HepG2 (cell line): ENCODE results near the gene DDAH2. TPM values are rescaled to one million over a fixed set of nuclear protein-coding genes. Genes with fewer than 3 reads are reported as not detected.

Experiments
- ATAC-seq: fragments of 200-7000 bp; cut with Tn5 transposase; 3 replicates; pipeline ENCODE4 v1.9.1; 2020; ENCODE audit warnings: mild to moderate bottlenecking, moderate library complexity
- BruUV-seq: library from RNA; stranded (reverse); fragments of 400-500 nt; replicated peaks from 2 replicates; lab custom pipeline; 2021; lab: Mats Ljungman, UMichigan
- CTCF ChIA-PET: fragments of 300-600 bp; formaldehyde crosslinking; extraction: SDS; loops from one replicate; lab custom pipeline; 2021; ENCODE audit warnings: low total read pairs, inconsistent platforms, low intra/inter-chr PET ratio; lab: Yijun Ruan, JAX
- POLR2A ChIA-PET: fragments of 350-600 bp; sonication (Branson Sonifier 250); formaldehyde crosslinking; loops from one replicate; lab custom pipeline; 2020; ENCODE audit warnings: antibody characterized with exemption, inconsistent platforms; lab: Yijun Ruan, JAX
- DNase-seq: peaks from one replicate; pipeline ENCODE4 v3.0.0-alpha.2; 2015; ENCODE audit warnings: low spot score
- FAIRE-seq: peaks from 3 replicates; lab custom pipeline; 2011; peaks lifted over from hg19 to GRCh38; lab: Jason Lieb, UNC
- H2AFZ ChIP-seq: one replicate; pipeline ENCODE4 v1.6.1; 2011; ENCODE audit warnings: low read length, inconsistent platforms
- H3K27ac ChIP-seq: fragments of 300-600 bp; 3 replicates; pipeline ENCODE4 v1.8.0; 2011; ENCODE audit warnings: mixed run types, mild to moderate bottlenecking, mixed read lengths, low read length, inconsistent platforms; ENCODE audit not compliant: insufficient read depth; ENCODE audit errors: extremely low read length
- H3K27me3 ChIP-seq, 2 experiments: fragments of 200-600 bp in 1 of 2; 2 replicates in 1 of 2; 3 replicates in 1 of 2; pipeline versions ENCODE4 v1.6.0 to v1.8.0; 2011; ENCODE audit warnings: low read length in 2 of 2, mild to moderate bottlenecking in 2 of 2, moderate library complexity in 2 of 2, inconsistent platforms in 1 of 2; ENCODE audit not compliant: insufficient read depth in 2 of 2, control insufficient read depth in 1 of 2
- H3K36me3 ChIP-seq, 2 experiments: fragments of 200-600 bp in 1 of 2; replicated peaks in 1 of 2; 2 replicates in 1 of 2; 3 replicates in 1 of 2; pipeline versions ENCODE4 v1.5.1 to v1.8.0; 2011; ENCODE audit warnings: low read length in 2 of 2, inconsistent platforms in 1 of 2; ENCODE audit not compliant: insufficient read depth in 2 of 2, control insufficient read depth in 1 of 2
- H3K4me1 ChIP-seq: 2 replicates; pipeline ENCODE4 v1.5.1; 2012; ENCODE audit warnings: low read length, inconsistent platforms; ENCODE audit not compliant: insufficient read depth
- H3K4me2 ChIP-seq: 2 replicates; pipeline ENCODE4 v1.6.0; 2011; ENCODE audit warnings: low read depth, low read length, inconsistent platforms
- H3K4me3 ChIP-seq, 3 experiments: fragments of 200-600 bp in 1 of 3; sonication (generic), shearing (Covaris generic) in 1 of 3; replicated peaks in 1 of 3; 2 replicates each; pipeline ENCODE4 v1.5.1; 2011 to 2016; ENCODE audit warnings: low read length in 3 of 3, inconsistent platforms in 2 of 3, low read depth in 2 of 3, mild to moderate bottlenecking in 2 of 3, control low read depth in 1 of 3, mixed read lengths in 1 of 3; ENCODE audit not compliant: insufficient read depth in 1 of 3
- H3K79me2 ChIP-seq: one replicate; pipeline ENCODE4 v1.6.1; 2011; ENCODE audit warnings: low read length, inconsistent platforms; ENCODE audit not compliant: insufficient read depth
- H3K9ac ChIP-seq: 2 replicates; pipeline ENCODE4 v1.6.0; 2011; ENCODE audit warnings: mild to moderate bottlenecking, low read depth, low read length, inconsistent platforms; ENCODE audit not compliant: insufficient read depth
- H3K9me3 ChIP-seq: 2 replicates; pipeline ENCODE4 v1.5.1; 2012; ENCODE audit warnings: mild to moderate bottlenecking, low read length
- H4K20me1 ChIP-seq: 2 replicates; pipeline ENCODE4 v1.6.0; 2011; ENCODE audit warnings: inconsistent platforms, mild to moderate bottlenecking, low read length, moderate library complexity; ENCODE audit not compliant: insufficient read depth
- CCAR2 ChIP-seq: fragments of 200-400 bp; formaldehyde crosslinking; optimal IDR thresholded peaks from 2 replicates; pipeline ENCODE3; 2018; ENCODE audit warnings: low read depth, mild to moderate bottlenecking, low read length, moderate library complexity
- HDAC2 ChIP-seq: sonication (generic); formaldehyde crosslinking; IDR thresholded peaks from 2 replicates; pipeline ENCODE4 v1.4.0; 2020; ENCODE audit warnings: missing genetic modification reagents
- NPAS2 ChIP-seq: sonication (generic); formaldehyde crosslinking; IDR thresholded peaks from 2 replicates; pipeline ENCODE4 v1.8.0; 2022; ENCODE audit warnings: mild to moderate bottlenecking, missing genetic modification reagents, borderline replicate concordance
- NR3C1 ChIP-seq: sonication (generic); formaldehyde crosslinking; IDR thresholded peaks from 2 replicates; pipeline ENCODE4 v1.4.0; 2020; ENCODE audit warnings: missing genetic modification reagents
- TCF7 ChIP-seq: sonication (generic); IDR thresholded peaks from 2 replicates; pipeline ENCODE4 v1.6.1; 2016; ENCODE audit warnings: antibody characterized with exemption, low read depth
- ZMAT3 ChIP-seq: sonication (generic); formaldehyde crosslinking; conservative IDR thresholded peaks from 2 replicates; pipeline ENCODE4 v1.7.0; 2021; ENCODE audit warnings: missing genetic modification reagents
- ZNF160 ChIP-seq: sonication (generic); formaldehyde crosslinking; IDR thresholded peaks from 2 replicates; pipeline ENCODE4 v1.8.0; 2022; ENCODE audit warnings: mild to moderate bottlenecking, inconsistent platforms, missing genetic modification reagents
- ZNF382 ChIP-seq: sonication (generic); formaldehyde crosslinking; IDR thresholded peaks from 2 replicates; pipeline ENCODE4 v1.5.0; 2020; ENCODE audit warnings: missing genetic modification reagents, mild to moderate bottlenecking, borderline replicate concordance
- ZNF44 ChIP-seq: sonication (generic); formaldehyde crosslinking; IDR thresholded peaks from 2 replicates; pipeline ENCODE4 v1.5.1; 2020; ENCODE audit warnings: mild to moderate bottlenecking, missing genetic modification reagents
- ZNF746 ChIP-seq: sonication (generic); formaldehyde crosslinking; IDR thresholded peaks from 2 replicates; pipeline ENCODE4 v1.8.0; 2022; ENCODE audit warnings: mild to moderate bottlenecking, missing genetic modification reagents
- ZNF777 ChIP-seq: sonication (generic); formaldehyde crosslinking; IDR thresholded peaks from 2 replicates; pipeline ENCODE4 v1.4.0; 2020; ENCODE audit warnings: missing genetic modification reagents
- ZSCAN21 ChIP-seq: sonication (generic); formaldehyde crosslinking; IDR thresholded peaks from 2 replicates; pipeline ENCODE4 v1.8.0; 2022; ENCODE audit warnings: mild to moderate bottlenecking, missing genetic modification reagents, moderate library complexity, borderline replicate concordance
- ZSCAN25 ChIP-seq: sonication (generic); formaldehyde crosslinking; IDR thresholded peaks from 2 replicates; pipeline ENCODE4 v1.8.0; 2022; ENCODE audit warnings: mild to moderate bottlenecking, missing genetic modification reagents
- WGBS: methylation state at CpG from one replicate; pipeline ENCODE4 v1.1.6; 2017; ENCODE audit warnings: low lambda C conversion rate; 5-methylcytosine and 5-hydroxymethylcytosine counted together
- in situ Hi-C: cut with HindIII; loops from 2 replicates; pipeline ENCODE4 v1.10.0; 2017; ENCODE audit warnings: low pct_unique_long_range_greater_than_20kb; ENCODE audit not compliant: extremely low pct_ligation_motif_present
- intact Hi-C: fragments of 100-400 bp; cut with micrococcal nuclease; formaldehyde crosslinking; loops from one replicate; pipeline ENCODE4 v1.10.0; 2022; ENCODE audit not compliant: unreplicated experiment
- polyA plus RNA-seq, 8 experiments: library from polyadenylated mRNA; depleted of rRNA in 3 of 8; stranded (reverse) in 7 of 8; unstranded in 1 of 8; fragments of >200 nt; fragmentation: Illumina TruSeq in 4 of 8; extraction: Trizol in 4 of 8; gene quantifications; 2 replicates each; pipeline versions ENCODE4 v1.2.1 to v1.2.3, GENCODE V29; 2011 to 2016; ENCODE audit warnings: low read depth in 4 of 8, missing spikeins in 1 of 8, mixed read lengths in 1 of 8; ENCODE audit not compliant: insufficient read depth in 1 of 8
- total RNA-seq, 5 experiments: library from RNA; depleted of rRNA; stranded (reverse); fragments of >200 nt; fragmentation: Illumina TruSeq; extraction: Trizol; gene quantifications; 2 replicates each; pipeline ENCODE4 v1.2.3, GENCODE V29; 2016; ENCODE audit warnings: low read depth in 1 of 5
- TF ChIP-seq, protein P1 (sequence below): sonication (generic); formaldehyde crosslinking; IDR thresholded peaks from 2 replicates; pipeline ENCODE4 v1.8.1; 2023; ENCODE audit warnings: mild to moderate bottlenecking, inconsistent platforms, moderate library complexity, missing genetic modification reagents, borderline replicate concordance
- TF ChIP-seq, protein P2 (sequence below): IDR thresholded peaks from 2 replicates; pipeline ENCODE4 v1.6.1; 2016
- TF ChIP-seq, protein P3 (sequence below): sonication (generic); formaldehyde crosslinking; conservative IDR thresholded peaks from 2 replicates; pipeline ENCODE4 v1.8.0; 2022; ENCODE audit warnings: low read depth, missing genetic modification reagents
- TF ChIP-seq, protein P4 (sequence below): sonication (generic); formaldehyde crosslinking; IDR thresholded peaks from 2 replicates; pipeline ENCODE4 v1.4.0; 2020; ENCODE audit warnings: missing genetic modification reagents
- TF ChIP-seq, protein P5 (sequence below): sonication (generic); formaldehyde crosslinking; IDR thresholded peaks from 2 replicates; pipeline ENCODE4 v1.8.0; 2022; ENCODE audit warnings: missing genetic modification reagents, low read depth, mild to moderate bottlenecking, borderline replicate concordance

The DDAH2 gene
- total and polyA plus RNA-seq, 2 of the 13 experiments (the other 11 are each of a cell fraction or from before 2014, with no cell fraction given) = 16.4 to 21.1 TPM

DNA sequence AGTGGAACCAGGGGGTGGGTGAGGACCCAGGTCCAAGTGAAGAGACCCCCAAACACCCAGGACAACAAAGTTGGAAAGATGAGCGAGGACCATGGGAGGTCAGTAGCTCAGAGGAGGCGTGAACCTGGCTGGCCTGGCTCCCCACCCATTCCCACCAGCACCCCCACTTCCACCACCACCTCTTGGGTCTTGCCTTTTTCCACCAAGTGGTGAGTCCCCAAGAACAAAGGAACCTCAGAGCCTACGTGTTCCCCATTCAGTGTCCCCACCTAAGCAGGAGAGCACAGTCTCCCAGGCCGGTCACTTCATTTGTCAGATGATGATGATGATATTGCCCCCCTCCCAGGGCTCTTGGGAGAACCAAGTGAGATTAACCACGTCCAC lies 48.6 kb upstream of the DDAH2 start:
- 97% methylated on average over 5 of the region's 5 CpGs for WGBS
- ATAC-seq (no peak), FAIRE-seq (no peak), DNase-seq (no peak)
- no peaks in the 10 kb centered on the region for H3K27me3 ChIP-seq
- H4K20me1 ChIP-seq = no peaks in the 10 kb centered on the region
- peak overlapping the region; percentile 70 for H3K27ac ChIP-seq
- H3K79me2 ChIP-seq = no peaks in the 10 kb centered on the region
- H2AFZ ChIP-seq = no peak overlapping the region
- in situ Hi-C loops = no loop called here
- POLR2A ChIA-PET = interaction anchor here (0.9 to 8.2 kb wide), 28 partner anchors 8 to 236 kb away, joined by 3 to 66 read pairs (median 6); partner anchors contain the start of genes ABHD16A, BAG6, C6orf47 and CFB
- H3K9ac ChIP-seq = peak overlapping the region; percentile 62; the same call in 1 of the 2 replicates
- TSS peak; percentile 60 for BruUV-seq
- H3K4me1 ChIP-seq = peaks cover 55% of the 10 kb centered on the region
- no peaks in the 10 kb centered on the region for H3K9me3 ChIP-seq
- peak overlapping the region in 1 of 3 experiments; percentile 72; a peak in 1 of 6 replicates for H3K4me3 ChIP-seq
- CTCF ChIA-PET = no interaction called here
- peaks cover 27 to 32% of the 10 kb centered on the region in 2 experiments for H3K36me3 ChIP-seq
- intact Hi-C loops = loop anchor here (10.0 kb wide), 1 partner anchor 147 kb away; the partner anchor contains the start of gene C2
- H3K4me2 ChIP-seq = peak overlapping the region; percentile 88
- TF ChIP-seq, protein P1, sequence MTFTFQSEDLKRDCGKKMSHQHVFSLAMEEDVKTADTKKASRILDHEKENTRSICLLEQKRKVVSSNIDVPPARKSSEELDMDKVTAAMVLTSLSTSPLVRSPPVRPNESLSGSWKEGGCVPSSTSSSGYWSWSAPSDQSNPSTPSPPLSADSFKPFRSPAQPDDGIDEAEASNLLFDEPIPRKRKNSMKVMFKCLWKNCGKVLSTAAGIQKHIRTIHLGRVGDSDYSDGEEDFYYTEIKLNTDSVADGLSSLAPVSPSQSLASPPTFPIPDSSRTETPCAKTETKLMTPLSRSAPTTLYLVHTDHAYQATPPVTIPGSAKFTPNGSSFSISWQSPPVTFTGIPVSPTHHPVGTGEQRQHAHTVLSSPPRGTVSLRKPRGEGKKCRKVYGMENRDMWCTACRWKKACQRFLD (CRISPR knock-in tag) = 0 out of 2 replicates have a peak, but pooled peaks have one; percentile 52
- TF ChIP-seq, protein P2, sequence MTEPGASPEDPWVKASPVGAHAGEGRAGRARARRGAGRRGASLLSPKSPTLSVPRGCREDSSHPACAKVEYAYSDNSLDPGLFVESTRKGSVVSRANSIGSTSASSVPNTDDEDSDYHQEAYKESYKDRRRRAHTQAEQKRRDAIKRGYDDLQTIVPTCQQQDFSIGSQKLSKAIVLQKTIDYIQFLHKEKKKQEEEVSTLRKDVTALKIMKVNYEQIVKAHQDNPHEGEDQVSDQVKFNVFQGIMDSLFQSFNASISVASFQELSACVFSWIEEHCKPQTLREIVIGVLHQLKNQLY (CRISPR knock-in tag) = no peak
- no peak for TF ChIP-seq CCAR2
- no peak for TF ChIP-seq NPAS2
- TF ChIP-seq, protein P3, sequence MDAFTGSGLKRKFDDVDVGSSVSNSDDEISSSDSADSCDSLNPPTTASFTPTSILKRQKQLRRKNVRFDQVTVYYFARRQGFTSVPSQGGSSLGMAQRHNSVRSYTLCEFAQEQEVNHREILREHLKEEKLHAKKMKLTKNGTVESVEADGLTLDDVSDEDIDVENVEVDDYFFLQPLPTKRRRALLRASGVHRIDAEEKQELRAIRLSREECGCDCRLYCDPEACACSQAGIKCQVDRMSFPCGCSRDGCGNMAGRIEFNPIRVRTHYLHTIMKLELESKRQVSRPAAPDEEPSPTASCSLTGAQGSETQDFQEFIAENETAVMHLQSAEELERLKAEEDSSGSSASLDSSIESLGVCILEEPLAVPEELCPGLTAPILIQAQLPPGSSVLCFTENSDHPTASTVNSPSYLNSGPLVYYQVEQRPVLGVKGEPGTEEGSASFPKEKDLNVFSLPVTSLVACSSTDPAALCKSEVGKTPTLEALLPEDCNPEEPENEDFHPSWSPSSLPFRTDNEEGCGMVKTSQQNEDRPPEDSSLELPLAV = no peak
- no peak for TF ChIP-seq ZNF777 (CRISPR knock-in tag)
- TF ChIP-seq TCF7 = no peak
- no peak for TF ChIP-seq ZNF44 (CRISPR knock-in tag)
- no peak for TF ChIP-seq ZNF746 (CRISPR knock-in tag)
- TF ChIP-seq, protein P4, sequence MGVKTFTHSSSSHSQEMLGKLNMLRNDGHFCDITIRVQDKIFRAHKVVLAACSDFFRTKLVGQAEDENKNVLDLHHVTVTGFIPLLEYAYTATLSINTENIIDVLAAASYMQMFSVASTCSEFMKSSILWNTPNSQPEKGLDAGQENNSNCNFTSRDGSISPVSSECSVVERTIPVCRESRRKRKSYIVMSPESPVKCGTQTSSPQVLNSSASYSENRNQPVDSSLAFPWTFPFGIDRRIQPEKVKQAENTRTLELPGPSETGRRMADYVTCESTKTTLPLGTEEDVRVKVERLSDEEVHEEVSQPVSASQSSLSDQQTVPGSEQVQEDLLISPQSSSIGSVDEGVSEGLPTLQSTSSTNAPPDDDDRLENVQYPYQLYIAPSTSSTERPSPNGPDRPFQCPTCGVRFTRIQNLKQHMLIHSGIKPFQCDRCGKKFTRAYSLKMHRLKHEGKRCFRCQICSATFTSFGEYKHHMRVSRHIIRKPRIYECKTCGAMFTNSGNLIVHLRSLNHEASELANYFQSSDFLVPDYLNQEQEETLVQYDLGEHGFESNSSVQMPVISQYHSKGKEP (CRISPR knock-in tag) = no peak
- no peak for TF ChIP-seq ZSCAN25 (CRISPR knock-in tag)
- TF ChIP-seq ZSCAN21 (CRISPR knock-in tag) = 0 out of 2 replicates have a peak, but pooled peaks have one; percentile 37
- 0 out of 2 replicates have a peak, but pooled peaks have one; percentile 27 for TF ChIP-seq ZMAT3 (CRISPR knock-in tag)
- TF ChIP-seq HDAC2 (CRISPR knock-in tag) = no peak
- TF ChIP-seq ZNF382 (CRISPR knock-in tag) = no peak
- no peak for TF ChIP-seq ZNF160
- no peak for TF ChIP-seq NR3C1 (CRISPR knock-in tag)
- TF ChIP-seq, protein P5, sequence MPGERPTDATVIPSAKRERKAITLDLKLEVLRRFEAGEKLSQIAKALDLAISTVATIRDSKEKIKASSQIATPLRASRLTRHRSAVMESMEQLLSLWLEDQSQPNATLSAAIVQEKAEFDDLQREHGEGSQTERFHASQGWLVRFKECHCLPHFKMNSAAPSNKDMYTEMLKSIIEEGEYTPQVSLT (CRISPR knock-in tag) = no peak; the same call in 1 of the 2 replicates
